SU-DHL-6 (cell line): Measurements from ENCODE around the gene GPRIN3.

Source experiments
- H2AFZ ChIP-seq: fragments of 200-600 bp; sonication (generic); 2 replicates; pipeline ENCODE4 v1.6.1; 2014; ENCODE audit warnings: low read depth, mild to moderate bottlenecking, moderate library complexity, mixed read lengths, antibody characterized with exemption, low read length; ENCODE audit not compliant: severe bottlenecking
- H3F3A ChIP-seq: fragments of 200-600 bp; shearing (Covaris generic); 2 replicates; pipeline ENCODE4 v1.6.0; 2016; ENCODE audit warnings: antibody characterized with exemption, mild to moderate bottlenecking; ENCODE audit not compliant: insufficient read depth
- H3K27ac ChIP-seq: fragments of 200-600 bp; sonication (generic); 2 replicates; pipeline ENCODE4 v1.5.1; 2016; ENCODE audit warnings: low read depth, mild to moderate bottlenecking, low read length, moderate library complexity, mixed read lengths
- H3K27me3 ChIP-seq: fragments of 200-600 bp; sonication (generic), shearing (Covaris generic); 2 replicates; pipeline ENCODE4 v1.6.0; 2014; ENCODE audit warnings: mild to moderate bottlenecking, low read length
- H3K36me3 ChIP-seq: fragments of 200-600 bp; sonication (generic); 2 replicates; pipeline ENCODE4 v1.6.1; 2014; ENCODE audit warnings: mild to moderate bottlenecking, low read length, mixed read lengths
- H3K4me2 ChIP-seq: fragments of 300-600, 200-600 bp; shearing (Covaris generic), sonication (generic); 2 replicates; pipeline ENCODE4 v1.6.0; 2014; ENCODE audit warnings: low read length, low read depth, mild to moderate bottlenecking; ENCODE audit not compliant: poor library complexity, severe bottlenecking
- H3K4me3 ChIP-seq: fragments of 200-600 bp; sonication (generic); 2 replicates; pipeline ENCODE4 v1.5.1; 2014; ENCODE audit warnings: antibody characterized with exemption, low read length, mild to moderate bottlenecking, mixed read lengths; ENCODE audit not compliant: insufficient read depth, poor library complexity, severe bottlenecking
- H3K79me2 ChIP-seq: fragments of 200-600 bp; sonication (generic); 2 replicates; pipeline ENCODE4 v1.6.1; 2014; ENCODE audit warnings: mild to moderate bottlenecking, low read length, moderate library complexity; ENCODE audit not compliant: insufficient read depth
- H3K9ac ChIP-seq: fragments of 200-600 bp; sonication (generic); 2 replicates; pipeline ENCODE4 v1.7.0; 2014; ENCODE audit warnings: mild to moderate bottlenecking, low read length
- H3K9me2 ChIP-seq: fragments of 200-600 bp; sonication (generic); replicated peaks from 2 replicates; pipeline ENCODE4 v1.6.1; 2014; ENCODE audit warnings: low read length; ENCODE audit not compliant: insufficient read depth
- H3K9me3 ChIP-seq: fragments of 200-600 bp; sonication (generic); 2 replicates; pipeline ENCODE4 v1.6.1; 2014; ENCODE audit warnings: low read length, mixed read lengths; ENCODE audit not compliant: insufficient read depth
- H4K20me1 ChIP-seq: fragments of 200-600 bp; sonication (generic); 2 replicates; pipeline ENCODE4 v1.6.1; 2014; ENCODE audit warnings: low read depth, mild to moderate bottlenecking, antibody characterized with exemption, low read length, moderate library complexity, mixed read lengths
- CTCF ChIP-seq: fragments of 200-600 bp; sonication (generic); IDR thresholded peaks from one replicate; pipeline ENCODE4 v1.5.1; 2017; ENCODE audit warnings: antibody characterized with exemption, mild to moderate bottlenecking, low read length, moderate library complexity; ENCODE audit not compliant: insufficient read depth, poor library complexity, severe bottlenecking
- EZH2phosphoT487 ChIP-seq: fragments of 200-600 bp; sonication (generic), shearing (Covaris generic); conservative IDR thresholded peaks from 2 replicates; pipeline ENCODE4 v1.6.1; 2018; ENCODE audit warnings: mild to moderate bottlenecking, antibody characterized with exemption, low read length, moderate library complexity, mixed read lengths

Gene GPRIN3

GRCh38 chr4:89337681-89338080 lies 30.1 kb upstream of the GPRIN3 start:
- Histone ChIP-seq H3K9ac (no peak overlapping the region), H3K4me2 (no peak overlapping the region), H3K79me2 (no peaks in the 10 kb centered on the region), H3K9me3 (no peaks in the 10 kb centered on the region), H4K20me1 (no peaks in the 10 kb centered on the region), H3K27me3 (no peaks in the 10 kb centered on the region), H3K36me3 (no peaks in the 10 kb centered on the region), H3K4me3 (no peak overlapping the region), H3K9me2 (no peaks in the 10 kb centered on the region), H2AFZ (no peak overlapping the region), H3K27ac (no peak overlapping the region), H3F3A (no peaks in the 10 kb centered on the region)
- TF ChIP-seq EZH2phosphoT487 (no peak), CTCF (no peak)

DNA sequence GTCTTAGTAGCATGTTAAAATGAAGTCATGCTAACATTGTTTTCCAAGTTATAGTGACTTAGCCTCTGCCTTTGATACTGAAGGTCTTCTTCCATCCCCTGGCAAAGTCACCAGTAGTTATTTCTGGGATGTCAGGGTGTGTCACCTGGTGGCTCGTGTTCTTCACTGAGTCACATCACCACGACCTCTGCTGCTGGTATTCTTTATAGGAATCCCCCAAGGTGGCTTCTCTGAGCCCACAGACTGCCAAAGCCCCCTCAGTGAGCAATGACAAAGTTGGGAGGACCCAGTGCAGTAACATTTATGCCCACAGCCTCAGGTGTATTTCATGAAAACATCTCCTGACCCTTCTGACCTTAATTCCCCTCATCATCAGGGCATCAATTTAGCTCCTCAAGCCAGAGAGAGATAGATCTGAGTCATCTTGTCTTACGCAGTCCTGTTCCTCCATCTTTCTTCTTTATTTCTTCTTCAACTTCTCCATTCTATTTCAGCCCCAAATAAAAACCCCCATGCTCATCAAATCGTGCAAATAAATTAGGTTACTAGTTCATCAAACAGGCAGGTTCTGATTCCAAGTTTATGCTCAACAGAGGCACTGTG lies 29.3 kb upstream of the GPRIN3 start:
- no peak overlapping the region for H3K4me2 ChIP-seq
- no peaks in the 10 kb centered on the region for H3K9me2 ChIP-seq
- no peak overlapping the region for H2AFZ ChIP-seq
- H3K27ac ChIP-seq = no peak overlapping the region
- no peaks in the 10 kb centered on the region for H4K20me1 ChIP-seq
- H3K9me3 ChIP-seq = no peaks in the 10 kb centered on the region
- H3K27me3 ChIP-seq = no peaks in the 10 kb centered on the region
- no peak overlapping the region for H3K9ac ChIP-seq
- H3K36me3 ChIP-seq = no peaks in the 10 kb centered on the region
- TF ChIP-seq CTCF (no peak), EZH2phosphoT487 (no peak)
- H3K4me3 ChIP-seq = no peak overlapping the region
- H3F3A ChIP-seq = no peaks in the 10 kb centered on the region
- no peaks in the 10 kb centered on the region for H3K79me2 ChIP-seq

DNA sequence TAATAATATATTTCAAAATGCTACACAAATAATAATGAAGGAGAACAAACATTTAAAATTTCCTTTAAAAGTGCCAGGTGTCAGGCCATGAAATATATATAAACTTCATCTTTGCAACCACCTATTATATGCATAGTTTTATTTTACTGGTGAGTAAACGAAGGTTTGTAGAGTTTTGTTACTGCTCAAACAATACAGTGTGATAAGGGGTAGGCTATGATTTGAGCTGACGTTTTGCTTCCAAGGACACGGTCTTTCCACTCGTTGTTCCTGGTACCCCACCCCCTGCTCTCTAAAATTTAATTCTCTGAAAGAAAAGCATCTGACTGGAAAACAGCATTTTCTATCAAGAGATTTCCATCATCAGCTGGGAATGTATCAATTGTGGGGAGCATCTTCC lies 27.2 kb upstream of the GPRIN3 start:
- Histone ChIP-seq H2AFZ (no peak overlapping the region), H3F3A (no peaks in the 10 kb centered on the region), H3K79me2 (no peaks in the 10 kb centered on the region), H3K27me3 (no peaks in the 10 kb centered on the region), H3K36me3 (no peaks in the 10 kb centered on the region), H3K9me3 (no peaks in the 10 kb centered on the region), H3K4me3 (no peak overlapping the region), H3K27ac (no peak overlapping the region), H4K20me1 (no peaks in the 10 kb centered on the region), H3K9me2 (no peaks in the 10 kb centered on the region), H3K9ac (no peak overlapping the region), H3K4me2 (no peak overlapping the region)
- no peak for TF ChIP-seq CTCF
- TF ChIP-seq EZH2phosphoT487 = no peak
